B cell (primary cell): Measurements from ENCODE around the gene PFKP. TPM values are rescaled to one million over a fixed set of nuclear protein-coding genes. Genes with fewer than 3 reads are reported as not detected.

Experiments used
- ATAC-seq: fragments of 200-7000 bp; cut with Tn5 transposase; one replicate; pipeline ENCODE4 v1.10.0; 2021; ENCODE audit warnings: low read depth, mild to moderate bottlenecking, moderate number of reproducible peaks, moderate library complexity
- CTCF ChIA-PET: fragments of 350-600 bp; sonication (Branson Sonifier 250); formaldehyde crosslinking; loops from one replicate; lab custom pipeline; 2021; ENCODE audit warnings: antibody characterized with exemption, inconsistent platforms; lab: Charles Lee
- POLR2A ChIA-PET: fragments of 350-600 bp; sonication (Branson Sonifier 250); formaldehyde crosslinking; loops from one replicate; lab custom pipeline; 2021; ENCODE audit warnings: antibody characterized with exemption; lab: Charles Lee
- DNase-seq: peaks from one replicate; pipeline ENCODE4 v3.0.0; 2013
- H2AFZ ChIP-seq: 2 replicates; pipeline ENCODE4 v1.6.1; 2012; ENCODE audit warnings: mild to moderate bottlenecking, low read depth, low read length; ENCODE audit not compliant: insufficient read depth, poor library complexity, severe bottlenecking
- H3K27ac ChIP-seq, 2 donors: 1 replicate in 1 of 2; 2 replicates in 1 of 2; pipeline ENCODE4 v1.5.1; 2012 to 2013; ENCODE audit warnings: low read length in 2 of 2, mild to moderate bottlenecking in 2 of 2, moderate library complexity in 1 of 2
- H3K27me3 ChIP-seq, 4 experiments: fragments of 200-600 bp in 1 of 4; sonication (generic) in 1 of 4; replicated peaks in 1 of 4; 1 replicate in 2 of 4; 2 replicates in 2 of 4; pipeline versions ENCODE4 v1.6.1 to v1.7.0; 2013 to 2016; ENCODE audit warnings: low read length in 3 of 4, mild to moderate bottlenecking in 2 of 4, mixed read lengths in 1 of 4, moderate library complexity in 1 of 4; ENCODE audit not compliant: insufficient read depth in 4 of 4, control insufficient read depth in 3 of 4; ENCODE audit errors: control extremely low read depth in 1 of 4
- H3K36me3 ChIP-seq, 2 experiments: replicated peaks in 1 of 2; 1 replicate in 1 of 2; 2 replicates in 1 of 2; pipeline versions ENCODE4 v1.6.1 to v1.7.1; 2013; ENCODE audit warnings: low read length in 1 of 2; ENCODE audit not compliant: insufficient read depth in 2 of 2, control insufficient read depth in 1 of 2; ENCODE audit errors: control extremely low read depth in 1 of 2, extremely low read depth in 1 of 2
- H3K4me1 ChIP-seq, 2 donors: fragments of 200-600 bp in 1 of 2; sonication (generic) in 1 of 2; 1 replicate in 1 of 2; 2 replicates in 1 of 2; pipeline versions ENCODE4 v1.5.1 to v1.6.1; 2013 to 2017; ENCODE audit warnings: low read length in 2 of 2; ENCODE audit not compliant: control insufficient read depth in 2 of 2, insufficient read depth in 2 of 2
- H3K4me2 ChIP-seq: replicated peaks from 2 replicates; pipeline ENCODE3; 2012; ENCODE audit warnings: mild to moderate bottlenecking, low read depth, low read length; ENCODE audit not compliant: poor library complexity, severe bottlenecking
- H3K4me3 ChIP-seq, 5 experiments: fragments of 200-600 bp in 1 of 5; sonication (generic) in 1 of 5; 1 replicate in 3 of 5; 2 replicates in 2 of 5; pipeline versions ENCODE4 v1.5.1 to v1.7.0; 2011 to 2016; ENCODE audit warnings: low read length in 4 of 5, mild to moderate bottlenecking in 4 of 5, low read depth in 2 of 5, control low read depth in 1 of 5, moderate library complexity in 1 of 5; ENCODE audit not compliant: insufficient read depth in 1 of 5; ENCODE audit errors: control extremely low read depth in 1 of 5, extremely low read depth in 1 of 5
- H3K79me2 ChIP-seq: fragments of 200-600 bp; sonication (generic); one replicate; pipeline ENCODE4 v1.6.0; 2016; ENCODE audit warnings: low read length; ENCODE audit not compliant: control insufficient read depth, insufficient read depth
- H3K9ac ChIP-seq: fragments of 200-600 bp; sonication (generic); 2 replicates; pipeline ENCODE4 v1.6.1; 2017; ENCODE audit warnings: mild to moderate bottlenecking, low read length, moderate library complexity
- H3K9me3 ChIP-seq, 3 donors: one replicate each; pipeline versions ENCODE4 v1.6.1 to v1.7.1; 2013; ENCODE audit warnings: low read length in 2 of 3; ENCODE audit not compliant: control insufficient read depth in 2 of 3, insufficient read depth in 1 of 3; ENCODE audit errors: control extremely low read depth in 1 of 3
- H4K20me1 ChIP-seq: 2 replicates; pipeline ENCODE4 v1.6.0; 2012; ENCODE audit warnings: mild to moderate bottlenecking, low read length; ENCODE audit not compliant: insufficient read depth, control insufficient read depth, poor library complexity, severe bottlenecking
- H3K27ac Mint-ChIP-seq: one replicate; pipeline ENCODE4 v1.8.0; 2021; ENCODE audit warnings: mixed read lengths
- H3K27me3 Mint-ChIP-seq: one replicate; pipeline ENCODE4 v1.8.0; 2021; ENCODE audit warnings: mixed read lengths
- H3K4me1 Mint-ChIP-seq: one replicate; pipeline ENCODE4 v1.8.0; 2021; ENCODE audit warnings: mixed read lengths
- H3K4me3 Mint-ChIP-seq: one replicate; pipeline ENCODE4 v1.8.0; 2021; ENCODE audit warnings: mixed read lengths
- H3K9me3 Mint-ChIP-seq: one replicate; pipeline ENCODE4 v1.8.0; 2022; ENCODE audit warnings: mixed read lengths; ENCODE audit not compliant: insufficient read depth
- EZH2 ChIP-seq: IDR thresholded peaks from 2 replicates; pipeline ENCODE4 v1.6.1; 2012; ENCODE audit warnings: borderline replicate concordance, low read depth, mild to moderate bottlenecking, moderate library complexity, low read length; ENCODE audit not compliant: insufficient read depth, poor library complexity, severe bottlenecking
- WGBS: methylation state at CpG from one replicate; pipeline ENCODE4 v1.1.5; 2013; ENCODE audit warnings: missing lambda C conversion rate; ENCODE audit not compliant: insufficient coverage; 5-methylcytosine and 5-hydroxymethylcytosine counted together
- intact Hi-C: fragments of 100-400 bp; cut with micrococcal nuclease; formaldehyde crosslinking; loops from one replicate; pipeline ENCODE4 v1.10.0; 2022
- polyA plus RNA-seq: library from polyadenylated mRNA; depleted of rRNA; stranded (reverse); fragments of >200 nt; gene quantifications from 2 replicates; pipeline ENCODE4 v1.2.3, GENCODE V29; 2012
- total RNA-seq, 2 donors: library from RNA; stranded (reverse); fragments of 120-200 nt in 1 of 2; gene quantifications; 1 replicate in 1 of 2; 2 replicates in 1 of 2; pipeline versions ENCODE4 v1.2.3 to v1.2.4, GENCODE V29; 2013 to 2022
- TF ChIP-seq, protein P1 (sequence below): fragments of 200-600 bp; IDR thresholded peaks from one replicate; pipeline ENCODE4 v1.8.0; 2022; ENCODE audit warnings: antibody characterized with exemption, mild to moderate bottlenecking

PFKP gene
- total and polyA plus RNA-seq, 2 donors (not counting 1 experiment from before 2014, with no cell fraction given) = 41.4 to 54.3 TPM

DNA sequence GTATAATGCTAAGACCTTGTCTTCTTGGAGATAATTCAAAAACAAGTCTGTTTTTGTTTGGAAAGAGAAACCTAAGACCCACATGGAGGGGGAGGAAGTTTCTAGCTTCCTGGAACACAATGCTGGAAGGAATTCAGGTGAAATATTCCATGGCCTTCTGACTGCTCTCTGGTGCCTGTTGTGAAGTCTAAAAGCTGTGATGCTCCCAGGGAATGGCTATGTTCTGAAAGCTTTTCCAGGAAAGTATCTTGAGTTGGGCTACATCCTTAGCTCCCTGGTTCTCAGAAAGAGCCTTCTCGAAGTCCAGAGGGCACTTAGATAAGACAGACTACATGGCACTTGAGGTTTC, 12.5 kb upstream of the PFKP start:
- Histone ChIP-seq H3K79me2 (no peaks in the 10 kb centered on the region), H3K27me3 (peaks cover 0 to 8% (median 0%) of the 10 kb centered on the region in 4 experiments), H3K4me3 (no peak overlapping the region), H3K9me3 (no peaks in the 10 kb centered on the region), H3K4me2 (no peak overlapping the region), H3K9ac (no peak overlapping the region), H3K4me1 (no peaks in the 10 kb centered on the region), H4K20me1 (no peaks in the 10 kb centered on the region), H3K27ac (no peak overlapping the region), H2AFZ (no peak overlapping the region), H3K36me3 (no peaks in the 10 kb centered on the region)
- TF ChIP-seq EZH2 = no peak
- TF ChIP-seq, protein P1, sequence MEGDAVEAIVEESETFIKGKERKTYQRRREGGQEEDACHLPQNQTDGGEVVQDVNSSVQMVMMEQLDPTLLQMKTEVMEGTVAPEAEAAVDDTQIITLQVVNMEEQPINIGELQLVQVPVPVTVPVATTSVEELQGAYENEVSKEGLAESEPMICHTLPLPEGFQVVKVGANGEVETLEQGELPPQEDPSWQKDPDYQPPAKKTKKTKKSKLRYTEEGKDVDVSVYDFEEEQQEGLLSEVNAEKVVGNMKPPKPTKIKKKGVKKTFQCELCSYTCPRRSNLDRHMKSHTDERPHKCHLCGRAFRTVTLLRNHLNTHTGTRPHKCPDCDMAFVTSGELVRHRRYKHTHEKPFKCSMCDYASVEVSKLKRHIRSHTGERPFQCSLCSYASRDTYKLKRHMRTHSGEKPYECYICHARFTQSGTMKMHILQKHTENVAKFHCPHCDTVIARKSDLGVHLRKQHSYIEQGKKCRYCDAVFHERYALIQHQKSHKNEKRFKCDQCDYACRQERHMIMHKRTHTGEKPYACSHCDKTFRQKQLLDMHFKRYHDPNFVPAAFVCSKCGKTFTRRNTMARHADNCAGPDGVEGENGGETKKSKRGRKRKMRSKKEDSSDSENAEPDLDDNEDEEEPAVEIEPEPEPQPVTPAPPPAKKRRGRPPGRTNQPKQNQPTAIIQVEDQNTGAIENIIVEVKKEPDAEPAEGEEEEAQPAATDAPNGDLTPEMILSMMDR = no peak
- no peak overlapping the region for H3K27ac Mint-ChIP-seq
- H3K4me3 Mint-ChIP-seq = no peak overlapping the region
- H3K9me3 Mint-ChIP-seq = no peaks in the 10 kb centered on the region
- peaks cover 24% of the 10 kb centered on the region for H3K27me3 Mint-ChIP-seq
- ATAC-seq (no peak), DNase-seq (no peak)
- intact Hi-C loops = no loop called here
- H3K4me1 Mint-ChIP-seq = no peaks in the 10 kb centered on the region
- POLR2A ChIA-PET = no interaction called here
- 67% methylated on average over 1 of the region's 1 CpG for WGBS
- CTCF ChIA-PET = interaction anchor here (0.9 to 1.6 kb wide), 2 partner anchors 9 to 11 kb away, joined by 3 to 10 read pairs; no protein-coding TSS in a partner anchor

GRCh38 chr10:3056280-3057037, 10.9 kb upstream of the PFKP start:
- Histone ChIP-seq H3K9ac (no peak overlapping the region), H4K20me1 (no peaks in the 10 kb centered on the region), H3K36me3 (no peaks in the 10 kb centered on the region), H3K27me3 (peaks cover 0 to 8% (median 0%) of the 10 kb centered on the region in 4 experiments), H3K4me2 (no peak overlapping the region), H3K27ac (no peak overlapping the region), H2AFZ (no peak overlapping the region), H3K4me1 (peaks cover 0 to under 1% of the 10 kb centered on the region in 2 donors), H3K79me2 (no peaks in the 10 kb centered on the region), H3K9me3 (no peaks in the 10 kb centered on the region), H3K4me3 (no peak overlapping the region)
- POLR2A ChIA-PET = no interaction called here
- CTCF ChIA-PET = no interaction called here
- no peak for DNase-seq
- WGBS = 69% methylated on average over 2 of the region's 5 CpGs
- peaks cover 15% of the 10 kb centered on the region for H3K27me3 Mint-ChIP-seq
- TF ChIP-seq, protein P1 = no peak
- no peak for TF ChIP-seq EZH2
- no peak for ATAC-seq
- no peaks in the 10 kb centered on the region for H3K4me1 Mint-ChIP-seq
- no peaks in the 10 kb centered on the region for H3K9me3 Mint-ChIP-seq
- H3K27ac Mint-ChIP-seq = no peak overlapping the region
- H3K4me3 Mint-ChIP-seq = no peak overlapping the region
- intact Hi-C loops = no loop called here
